ENCODE measurements around the gene PAX7.

PAX7 gene

GRCh38 chr1:18796950-18797349 is 166.3 kb downstream of the PAX7 start:
- DNase-seq (ENCODE audit: low read depth), result no peak
